ENCODE data around the gene NLGN1. TPM values are rescaled to one million over a fixed set of nuclear protein-coding genes. Genes with fewer than 3 reads are reported as not detected.

Gene NLGN1
- total and polyA plus RNA-seq, 2 of the 8 experiments (the other 6 are each of a cell fraction or from before 2014, with no cell fraction given): 7.8 to 14.8 TPM

GRCh38 chr3:173889596-173889995 is 492.1 kb downstream of the NLGN1 start:
- no peaks in the 10 kb centered on the region for H3K23me2 ChIP-seq (ENCODE audit: low read depth, low read length)
- H4K8ac ChIP-seq (ENCODE audit: extremely low read depth, insufficient read depth, low read length): no peak overlapping the region
- H3K79me2 ChIP-seq (ENCODE audit: control insufficient read depth in 1 of 2, insufficient read depth in 2 of 2, low read length in 2 of 2): no peaks in the 10 kb centered on the region
- no peak overlapping the region for H2BK5ac ChIP-seq (ENCODE audit: low read depth, low read length)
- no peaks in the 10 kb centered on the region for H3K9me3 ChIP-seq (ENCODE audit: insufficient read depth in 2 of 2, low read depth in 1 of 2, low read length in 1 of 2)
- no peak overlapping the region for H2BK120ac ChIP-seq (replicated peaks; ENCODE audit: low read depth, low read length)
- H3K27me3 ChIP-seq (replicated peaks in 1 of 4; ENCODE audit: control insufficient read depth in 3 of 4, extremely low read depth in 1 of 4, insufficient read depth in 3 of 4, low read length in 3 of 4): no peaks in the 10 kb centered on the region
- H3K36me3 ChIP-seq (ENCODE audit: control insufficient read depth in 2 of 4, insufficient read depth in 4 of 4, low read length in 3 of 4): no peaks in the 10 kb centered on the region
- no peaks in the 10 kb centered on the region for H4K20me1 ChIP-seq (replicated peaks in 1 of 2; ENCODE audit: control insufficient read depth in 1 of 2, insufficient read depth in 2 of 2, low read length in 2 of 2)
- no peak overlapping the region for H3K9ac ChIP-seq (replicated peaks in 1 of 4; ENCODE audit: extremely low read depth in 1 of 4, low read depth in 3 of 4, low read length in 3 of 4)
- no peak for DNase-seq (ENCODE audit: low read depth in 1 of 2, low spot score in 2 of 2)
- no peak overlapping the region for H2AK5ac ChIP-seq (ENCODE audit: low read depth, low read length)
- no peak overlapping the region for H3K4me3 ChIP-seq (ENCODE audit: extremely low read depth in 1 of 4, insufficient read depth in 2 of 4, low read depth in 3 of 4, low read length in 4 of 4)
- TF ChIP-seq MAFK (IDR thresholded peaks at IDR 0.05; ENCODE audit: low read depth, low read length) (no peak), CBX8 (IDR thresholded peaks at IDR 0.05; ENCODE audit: borderline replicate concordance, low read depth, low read length) (no peak), POLR2AphosphoS5 (IDR thresholded peaks at IDR 0.05; ENCODE audit: low read depth, low read length) (no peak), POU5F1 (IDR thresholded peaks at IDR 0.05; ENCODE audit: low read depth, low read length) (no peak), KDM1A (IDR thresholded peaks at IDR 0.05; ENCODE audit: borderline replicate concordance, low read length) (no peak), PHF8 (conservative IDR thresholded peaks at IDR 0.05; ENCODE audit: low read depth, low read length) (no peak), TAF7 (optimal IDR thresholded peaks at IDR 0.05; ENCODE audit: borderline replicate concordance, low read depth, low read length) (no peak), CTBP2 (IDR thresholded peaks at IDR 0.05; ENCODE audit: borderline replicate concordance, insufficient read depth, insufficient read length, low read length) (no peak), TCF12 (IDR thresholded peaks at IDR 0.05; ENCODE audit: low read depth, low read length) (no peak), YY1 (IDR thresholded peaks at IDR 0.05; ENCODE audit: low read depth, low read length) (no peak)
- no peak overlapping the region for H4K91ac ChIP-seq (replicated peaks; ENCODE audit: insufficient read length, low read length)
- no peak overlapping the region for H2AFZ ChIP-seq (ENCODE audit: low read length)
- H2BK20ac ChIP-seq (ENCODE audit: low read length): no peak overlapping the region
- no peak overlapping the region for H3K4me2 ChIP-seq (ENCODE audit: insufficient read depth in 1 of 2, low read depth in 2 of 2, low read length in 2 of 2)
- FAIRE-seq: no peak
- no peak overlapping the region for H3K23ac ChIP-seq (ENCODE audit: insufficient read length)
- no peak overlapping the region for H3K56ac ChIP-seq (replicated peaks; ENCODE audit: insufficient read length, low read depth, low read length)
- WGBS, 2 experiments (ENCODE audit: extremely low coverage in 1 of 2, insufficient coverage in 1 of 2, insufficient read length in 1 of 2, insufficient replicate concordance in 2 of 2, low coverage in 1 of 2, low lambda C conversion rate in 2 of 2, missing lambda C conversion rate in 1 of 2): 80% methylated on average over 4 of the region's 4 CpGs; no CpG with 5 or more reads in 1 of the 2 experiments
- POLR2A ChIA-PET (ENCODE audit: partially characterized antibody): interaction anchor here (1.8 kb wide), 1 partner anchor 13 kb away, joined by 4 read pairs; no protein-coding TSS in a partner anchor
- no peak overlapping the region for H2BK15ac ChIP-seq (ENCODE audit: low read length)
- H3K14ac ChIP-seq (ENCODE audit: insufficient read length): no peak overlapping the region
- H3K18ac ChIP-seq (ENCODE audit: extremely low read depth, low read length): no peak overlapping the region
- no peaks in the 10 kb centered on the region for H3K4me1 ChIP-seq (replicated peaks in 1 of 4; ENCODE audit: control insufficient read depth in 3 of 4, insufficient read depth in 4 of 4, low read length in 3 of 4)
- H2BK12ac ChIP-seq (ENCODE audit: low read depth, low read length): no peak overlapping the region
- H3K4ac ChIP-seq (replicated peaks; ENCODE audit: insufficient read length, low read depth, low read length): no peak overlapping the region
- CTCF ChIA-PET (ENCODE audit: partially characterized antibody): interaction anchor here (0.8 to 3.2 kb wide), 4 partner anchors 9 to 519 kb away, joined by 3 to 7 read pairs (median 6); no protein-coding TSS in a partner anchor
- H3K27ac ChIP-seq (ENCODE audit: low read depth, low read length): no peak overlapping the region
- H4K5ac ChIP-seq (ENCODE audit: insufficient read length, low read depth, low read length): no peak overlapping the region
- H3K79me1 ChIP-seq (ENCODE audit: low read depth, low read length): no peaks in the 10 kb centered on the region
